ENCODE measurements around the gene SERPINB12.

GRCh38 chr18:63570721-63571120, 28.6 kb downstream of the SERPINB12 start:
- TF ChIP-seq EZH2 (IDR thresholded peaks at IDR 0.05; ENCODE audit: borderline replicate concordance, low read depth, low read length, poor library complexity, severe bottlenecking) (no peak), CTCF (conservative IDR thresholded peaks at IDR 0.05; ENCODE audit: low read depth, low read length) (no peak)
